Panc1 (cell line): Measurements from ENCODE around the gene NUMB. TPM values are rescaled to one million over a fixed set of nuclear protein-coding genes. Genes with fewer than 3 reads are reported as not detected.

Experiments used
- ATAC-seq: fragments of 200-7000 bp; cut with Tn5 transposase; 2 replicates; pipeline ENCODE4 v1.9.1; 2020; ENCODE audit warnings: mild to moderate bottlenecking, moderate library complexity
- BruUV-seq: library from RNA; stranded (reverse); fragments of 400-500 nt; replicated peaks from 2 replicates; lab custom pipeline; 2021; lab: Mats Ljungman, UMichigan
- CTCF ChIA-PET: fragments of 300-600 bp; sonication (Branson Sonifier 250); formaldehyde crosslinking; loops from one replicate; lab custom pipeline; 2022; ENCODE audit warnings: antibody characterized with exemption; lab: Charles Lee
- POLR2A ChIA-PET: fragments of 300-600 bp; sonication (Branson Sonifier 250); formaldehyde crosslinking; loops from one replicate; lab custom pipeline; 2022; ENCODE audit warnings: antibody characterized with exemption; lab: Charles Lee
- DNase-seq: peaks from one replicate; pipeline ENCODE4 v3.0.0-alpha.2; 2010; ENCODE audit warnings: low read depth, low spot score
- H3K27ac ChIP-seq: 2 replicates; pipeline ENCODE4 v1.5.1; 2011; ENCODE audit warnings: mild to moderate bottlenecking, low read length, inconsistent platforms
- H3K27me3 ChIP-seq: fragments of 200-500 bp; sonication (Bioruptor generic); 2 replicates; pipeline ENCODE4 v1.6.0; 2014; ENCODE audit warnings: low read length, inconsistent platforms; ENCODE audit not compliant: control insufficient read depth, insufficient read depth
- H3K36me3 ChIP-seq: fragments of 200-500 bp; sonication (Bioruptor generic); 2 replicates; pipeline ENCODE4 v1.5.1; 2014; ENCODE audit warnings: inconsistent platforms, mild to moderate bottlenecking, low read length, moderate library complexity; ENCODE audit not compliant: control insufficient read depth, insufficient read depth
- H3K4me1 ChIP-seq: 2 replicates; pipeline ENCODE4 v1.5.1; 2011; ENCODE audit warnings: inconsistent platforms, mild to moderate bottlenecking, low read length, moderate library complexity; ENCODE audit not compliant: control insufficient read depth, insufficient read depth
- H3K4me3 ChIP-seq, 2 experiments: 2 replicates each; pipeline ENCODE4 v1.5.1; 2011 to 2012; ENCODE audit warnings: low read depth in 2 of 2, low read length in 2 of 2, mild to moderate bottlenecking in 2 of 2, inconsistent platforms in 1 of 2, moderate library complexity in 1 of 2
- H3K9me3 ChIP-seq: fragments of 200-500 bp; sonication (Bioruptor generic); 2 replicates; pipeline ENCODE4 v1.5.1; 2014; ENCODE audit warnings: low read depth, mild to moderate bottlenecking, inconsistent platforms, low read length, moderate library complexity; ENCODE audit not compliant: control insufficient read depth, insufficient read depth
- POLR2AphosphoS5 ChIP-seq: IDR thresholded peaks from 2 replicates; pipeline ENCODE4 v1.6.1; 2012; ENCODE audit warnings: mild to moderate bottlenecking, low read depth, low read length, moderate library complexity
- SIN3A ChIP-seq: IDR thresholded peaks from 2 replicates; pipeline ENCODE4 v1.6.1; 2012; ENCODE audit warnings: low read depth, mild to moderate bottlenecking, low read length, moderate library complexity, borderline replicate concordance; ENCODE audit not compliant: insufficient read depth
- TCF7L2 ChIP-seq: IDR thresholded peaks from 2 replicates; pipeline ENCODE4 v1.6.1; 2011; ENCODE audit warnings: mild to moderate bottlenecking, low read depth, low read length, inconsistent platforms
- in situ Hi-C: cut with HindIII; loops from 2 replicates; pipeline ENCODE4 v1.10.0; 2016; ENCODE audit warnings: low sequenced_read_pairs, low pct_unique_long_range_greater_than_20kb
- intact Hi-C: fragments of 100-400 bp; cut with micrococcal nuclease; formaldehyde crosslinking; loops from one replicate; pipeline ENCODE4 v1.10.0; 2022; ENCODE audit not compliant: unreplicated experiment
- total RNA-seq: library from RNA; stranded (reverse); gene quantifications from one replicate; pipeline ENCODE4 v1.2.1, GENCODE V29; 2021; ENCODE audit not compliant: unreplicated experiment
- TF ChIP-seq, protein P1 (sequence below): fragments of 450-650 bp; IDR thresholded peaks from 2 replicates; pipeline ENCODE4 v1.5.1; 2017; ENCODE audit warnings: mild to moderate bottlenecking
- TF ChIP-seq, protein P2 (sequence below), 2 experiments: IDR thresholded peaks; 2 replicates each; pipeline ENCODE4 v1.6.1; 2011 to 2012; ENCODE audit warnings: low read depth in 2 of 2, control low read depth in 1 of 2, low read length in 1 of 2, mild to moderate bottlenecking in 1 of 2, moderate library complexity in 1 of 2; ENCODE audit not compliant: insufficient read depth in 1 of 2

NUMB gene
- total RNA-seq, 1 experiment from 2014 or later, result 51.5 TPM

DNA sequence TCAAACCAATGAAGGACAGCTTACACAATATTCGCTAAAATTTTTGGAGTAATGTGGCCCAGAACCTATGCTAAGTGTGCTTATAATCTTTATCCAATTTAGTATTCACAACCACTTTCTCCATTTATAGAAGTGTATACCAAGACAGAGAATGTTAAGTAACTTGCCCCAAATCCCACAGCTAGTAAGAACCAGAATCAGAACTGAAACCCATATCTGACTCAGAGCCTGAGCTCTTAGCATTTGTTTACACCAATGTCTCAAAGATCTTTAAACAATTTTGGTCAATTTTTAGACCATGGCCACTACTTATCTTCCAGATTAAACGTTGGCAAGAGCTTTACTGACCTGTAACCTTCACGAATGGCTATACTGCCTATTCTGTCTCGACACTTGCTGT lies 168.1 kb downstream of the NUMB start:
- no TSS peak for BruUV-seq
- Histone ChIP-seq H3K4me1 (no peaks in the 10 kb centered on the region), H3K9me3 (no peaks in the 10 kb centered on the region), H3K27me3 (no peaks in the 10 kb centered on the region), H3K4me3 (no peak overlapping the region), H3K27ac (no peak overlapping the region), H3K36me3 (peaks cover 2% of the 10 kb centered on the region; the same call in 1 of the 2 replicates)
- DNase-seq, result no peak
- no peak for ATAC-seq
- TF ChIP-seq SIN3A (no peak), TCF7L2 (no peak)
- TF ChIP-seq, protein P1, sequence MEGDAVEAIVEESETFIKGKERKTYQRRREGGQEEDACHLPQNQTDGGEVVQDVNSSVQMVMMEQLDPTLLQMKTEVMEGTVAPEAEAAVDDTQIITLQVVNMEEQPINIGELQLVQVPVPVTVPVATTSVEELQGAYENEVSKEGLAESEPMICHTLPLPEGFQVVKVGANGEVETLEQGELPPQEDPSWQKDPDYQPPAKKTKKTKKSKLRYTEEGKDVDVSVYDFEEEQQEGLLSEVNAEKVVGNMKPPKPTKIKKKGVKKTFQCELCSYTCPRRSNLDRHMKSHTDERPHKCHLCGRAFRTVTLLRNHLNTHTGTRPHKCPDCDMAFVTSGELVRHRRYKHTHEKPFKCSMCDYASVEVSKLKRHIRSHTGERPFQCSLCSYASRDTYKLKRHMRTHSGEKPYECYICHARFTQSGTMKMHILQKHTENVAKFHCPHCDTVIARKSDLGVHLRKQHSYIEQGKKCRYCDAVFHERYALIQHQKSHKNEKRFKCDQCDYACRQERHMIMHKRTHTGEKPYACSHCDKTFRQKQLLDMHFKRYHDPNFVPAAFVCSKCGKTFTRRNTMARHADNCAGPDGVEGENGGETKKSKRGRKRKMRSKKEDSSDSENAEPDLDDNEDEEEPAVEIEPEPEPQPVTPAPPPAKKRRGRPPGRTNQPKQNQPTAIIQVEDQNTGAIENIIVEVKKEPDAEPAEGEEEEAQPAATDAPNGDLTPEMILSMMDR, result no peak
- TF ChIP-seq, protein P2, sequence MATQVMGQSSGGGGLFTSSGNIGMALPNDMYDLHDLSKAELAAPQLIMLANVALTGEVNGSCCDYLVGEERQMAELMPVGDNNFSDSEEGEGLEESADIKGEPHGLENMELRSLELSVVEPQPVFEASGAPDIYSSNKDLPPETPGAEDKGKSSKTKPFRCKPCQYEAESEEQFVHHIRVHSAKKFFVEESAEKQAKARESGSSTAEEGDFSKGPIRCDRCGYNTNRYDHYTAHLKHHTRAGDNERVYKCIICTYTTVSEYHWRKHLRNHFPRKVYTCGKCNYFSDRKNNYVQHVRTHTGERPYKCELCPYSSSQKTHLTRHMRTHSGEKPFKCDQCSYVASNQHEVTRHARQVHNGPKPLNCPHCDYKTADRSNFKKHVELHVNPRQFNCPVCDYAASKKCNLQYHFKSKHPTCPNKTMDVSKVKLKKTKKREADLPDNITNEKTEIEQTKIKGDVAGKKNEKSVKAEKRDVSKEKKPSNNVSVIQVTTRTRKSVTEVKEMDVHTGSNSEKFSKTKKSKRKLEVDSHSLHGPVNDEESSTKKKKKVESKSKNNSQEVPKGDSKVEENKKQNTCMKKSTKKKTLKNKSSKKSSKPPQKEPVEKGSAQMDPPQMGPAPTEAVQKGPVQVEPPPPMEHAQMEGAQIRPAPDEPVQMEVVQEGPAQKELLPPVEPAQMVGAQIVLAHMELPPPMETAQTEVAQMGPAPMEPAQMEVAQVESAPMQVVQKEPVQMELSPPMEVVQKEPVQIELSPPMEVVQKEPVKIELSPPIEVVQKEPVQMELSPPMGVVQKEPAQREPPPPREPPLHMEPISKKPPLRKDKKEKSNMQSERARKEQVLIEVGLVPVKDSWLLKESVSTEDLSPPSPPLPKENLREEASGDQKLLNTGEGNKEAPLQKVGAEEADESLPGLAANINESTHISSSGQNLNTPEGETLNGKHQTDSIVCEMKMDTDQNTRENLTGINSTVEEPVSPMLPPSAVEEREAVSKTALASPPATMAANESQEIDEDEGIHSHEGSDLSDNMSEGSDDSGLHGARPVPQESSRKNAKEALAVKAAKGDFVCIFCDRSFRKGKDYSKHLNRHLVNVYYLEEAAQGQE (IDR thresholded peaks at IDR 0.05; ENCODE audit: insufficient read depth in 1 of 2, low read depth in 2 of 2, low read length in 1 of 2), result no peak
- in situ Hi-C loops, result no loop called here
- ChIA-PET CTCF (no interaction called here), POLR2A (interaction anchor here (0.6 kb wide), 1 partner anchor 225 kb away, joined by 6 read pairs; no protein-coding TSS in a partner anchor)
- intact Hi-C loops, result no loop called here

DNA sequence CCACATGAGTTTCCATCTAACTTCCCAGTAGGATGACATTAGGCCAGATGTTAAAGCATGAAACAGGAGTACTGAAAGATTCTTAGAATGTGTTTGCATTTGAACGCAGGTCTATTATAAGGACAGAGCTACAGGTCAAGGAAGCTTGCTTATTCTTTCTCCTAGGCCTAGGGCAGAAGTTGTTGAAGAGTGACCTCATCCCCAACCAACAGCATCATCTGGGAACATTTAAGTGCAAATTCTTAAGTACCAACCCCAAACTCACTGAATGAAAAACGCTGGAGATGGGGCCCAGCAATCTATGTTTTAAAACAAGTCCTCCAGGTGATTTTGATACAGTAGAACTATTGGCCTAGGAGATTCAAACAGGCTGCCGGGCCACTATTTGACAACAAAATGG lies 168.6 kb downstream of the NUMB start:
- CTCF ChIA-PET, result no interaction called here
- no peaks in the 10 kb centered on the region for H3K4me1 ChIP-seq
- ATAC-seq (no peak), DNase-seq (no peak)
- in situ Hi-C loops, result no loop called here
- POLR2A ChIA-PET, result no interaction called here
- BruUV-seq, result no TSS peak
- no peaks in the 10 kb centered on the region for H3K27me3 ChIP-seq
- no peak for TF ChIP-seq TCF7L2
- no peak for TF ChIP-seq POLR2AphosphoS5
- TF ChIP-seq SIN3A, result no peak
- TF ChIP-seq, protein P1, result no peak
- TF ChIP-seq, protein P2 (IDR thresholded peaks at IDR 0.05; ENCODE audit: insufficient read depth in 1 of 2, low read depth in 2 of 2, low read length in 1 of 2), result no peak
- H3K27ac ChIP-seq, result no peak overlapping the region
- no peak overlapping the region for H3K4me3 ChIP-seq
- intact Hi-C loops, result no loop called here
- peaks cover 2% of the 10 kb centered on the region; the same call in 1 of the 2 replicates for H3K36me3 ChIP-seq
- H3K9me3 ChIP-seq, result no peaks in the 10 kb centered on the region
